Smooth muscle cell of the brain vasculature (primary cell): Measurements from ENCODE around the gene TENM3.
"Not testable (repeated sequence)": the region's sequence is repeated elsewhere in the genome, so short reads cannot be mapped to it uniquely, and the experiment has no call there.

Experiments used
- DNase-seq: peaks from one replicate; pipeline ENCODE4 v3.0.0-alpha.2; 2012; ENCODE audit warnings: low read depth, low spot score

Gene TENM3

GRCh38 chr4:182337366-182337765, 94.2 kb downstream of the TENM3 start:
- DNase-seq = no peak

GRCh38 chr4:182338063-182338462, 94.9 kb downstream of the TENM3 start:
- DNase-seq = no peak

- no peak for DNase-seq
Measured at GRCh38 chr4:182338746-182339145, 95.5 kb downstream of the TENM3 start.

GRCh38 chr4:182339221-182339641, 96.0 kb downstream of the TENM3 start:
- DNase-seq = no peak

GRCh38 chr4:182343453-182343852, 100.3 kb downstream of the TENM3 start:
- no peak for DNase-seq

GRCh38 chr4:182344968-182345367, 101.8 kb downstream of the TENM3 start:
- no peak for DNase-seq

- no peak for DNase-seq
Measured at GRCh38 chr4:182346250-182346649, 103.0 kb downstream of the TENM3 start.

- DNase-seq = no peak
Measured at GRCh38 chr4:182346675-182347375, 103.6 kb downstream of the TENM3 start.

GRCh38 chr4:182348779-182349326, 105.7 kb downstream of the TENM3 start:
- no peak for DNase-seq

GRCh38 chr4:182350041-182350440, 106.8 kb downstream of the TENM3 start:
- no peak for DNase-seq

- DNase-seq = no peak
Measured at GRCh38 chr4:182351485-182351884, 108.3 kb downstream of the TENM3 start.

GRCh38 chr4:182354106-182354505, 110.9 kb downstream of the TENM3 start:
- DNase-seq = no peak

GRCh38 chr4:182354867-182355266, 111.7 kb downstream of the TENM3 start:
- DNase-seq = no peak

GRCh38 chr4:182367153-182367552, 124.0 kb downstream of the TENM3 start:
- DNase-seq = no peak

- no peak for DNase-seq
Measured at GRCh38 chr4:182369211-182369610, 126.0 kb downstream of the TENM3 start.

- no peak for DNase-seq
Measured at GRCh38 chr4:182370491-182370890, 127.3 kb downstream of the TENM3 start.

- DNase-seq = no peak
Measured at GRCh38 chr4:182380771-182381181, 137.6 kb downstream of the TENM3 start.

- no peak for DNase-seq
Measured at GRCh38 chr4:182382941-182383340, 139.7 kb downstream of the TENM3 start.

GRCh38 chr4:182384631-182385091, 141.5 kb downstream of the TENM3 start:
- DNase-seq = no peak

- no peak for DNase-seq
Measured at GRCh38 chr4:182385897-182386296, 142.7 kb downstream of the TENM3 start.

GRCh38 chr4:182386576-182386975, 143.4 kb downstream of the TENM3 start:
- not testable (repeated sequence) for DNase-seq

- no peak for DNase-seq
Measured at GRCh38 chr4:182391111-182391684, 148.0 kb downstream of the TENM3 start.

- no peak for DNase-seq
Measured at GRCh38 chr4:182394181-182394580, 151.0 kb downstream of the TENM3 start.
